UCSD-AML1 (cell line): ENCODE data around the gene NOTO.
"Not testable (repeated sequence)": the region's sequence is repeated elsewhere in the genome, so short reads cannot be mapped to it uniquely, and the experiment has no call there.

Experiments
- DNase-seq: peaks from one replicate; lab custom pipeline; 2025; ENCODE audit not compliant: unreplicated experiment; lab: John Stamatoyannopoulos, UW

The NOTO gene

DNA sequence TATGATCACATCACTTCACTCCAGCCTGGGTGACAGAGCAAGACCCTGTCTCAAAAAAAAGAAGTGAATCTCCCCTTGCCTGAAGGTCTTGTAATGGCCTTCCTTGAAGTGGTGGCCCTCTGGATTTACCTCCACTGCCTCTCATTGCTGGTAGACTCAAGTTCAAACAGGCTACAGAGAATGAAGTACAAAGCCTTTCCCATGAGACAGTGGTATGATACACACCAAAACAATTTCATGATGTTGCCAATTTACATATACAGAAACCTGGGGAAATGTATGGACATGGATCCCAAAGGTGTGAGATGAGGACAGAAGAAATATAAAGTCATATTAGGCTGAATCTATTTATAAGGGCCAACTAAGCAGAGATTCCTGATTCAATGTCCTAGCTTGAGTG, 4.8 kb upstream of the NOTO start:
- DNase-seq, result no peak

DNA sequence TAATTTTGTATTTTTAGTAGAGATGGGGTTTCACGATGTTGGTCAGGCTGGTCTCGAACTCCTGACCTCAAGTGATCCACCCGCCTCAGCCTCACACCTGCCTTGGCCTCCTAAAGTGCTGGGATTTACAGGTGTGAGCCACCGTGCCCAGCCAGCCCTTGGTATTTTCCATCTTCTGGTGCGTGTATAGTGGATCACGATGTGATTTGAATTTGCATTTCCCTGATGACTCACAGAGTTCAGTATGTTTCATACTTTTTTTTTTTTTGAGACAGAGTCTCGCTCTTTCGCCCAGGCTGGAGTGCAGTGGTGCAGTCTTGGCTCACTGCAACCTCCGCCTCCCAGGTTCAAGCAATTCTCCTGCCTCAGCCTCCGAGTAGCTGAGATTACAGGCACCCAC, 2.1 kb upstream of the NOTO start:
- DNase-seq, result not testable (repeated sequence)

DNA sequence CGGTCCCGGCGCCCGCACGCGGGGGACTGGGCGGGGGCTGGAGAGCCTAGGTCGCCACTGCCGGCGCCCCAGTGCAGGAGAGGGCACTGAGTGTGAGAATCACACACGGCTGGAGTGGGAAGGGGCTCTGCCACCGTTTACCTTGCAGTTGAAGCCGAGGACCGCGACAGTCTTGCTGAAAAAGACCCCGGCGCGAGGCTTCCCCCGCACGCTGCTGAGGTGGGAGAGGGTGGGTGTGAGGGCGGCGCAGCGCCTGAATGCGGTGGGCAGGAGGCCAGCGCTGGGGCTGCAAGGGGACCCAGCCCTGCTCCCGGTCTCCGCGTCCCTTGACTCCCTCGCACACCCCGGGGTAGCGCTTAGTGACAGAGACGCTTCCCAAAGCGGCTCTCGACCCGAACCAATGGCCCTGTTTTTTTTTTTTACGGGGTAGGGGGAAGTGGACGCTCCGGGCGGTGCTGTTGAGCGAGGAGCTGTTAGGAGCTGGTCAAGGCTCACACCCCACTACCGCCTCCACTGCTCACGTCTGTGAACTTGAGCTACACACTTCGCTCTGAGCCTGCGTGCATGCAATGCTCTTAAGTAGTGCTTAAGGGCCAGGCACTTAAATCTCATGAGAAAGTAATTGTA, 794 bp downstream of the NOTO start:
- no peak for DNase-seq

DNA sequence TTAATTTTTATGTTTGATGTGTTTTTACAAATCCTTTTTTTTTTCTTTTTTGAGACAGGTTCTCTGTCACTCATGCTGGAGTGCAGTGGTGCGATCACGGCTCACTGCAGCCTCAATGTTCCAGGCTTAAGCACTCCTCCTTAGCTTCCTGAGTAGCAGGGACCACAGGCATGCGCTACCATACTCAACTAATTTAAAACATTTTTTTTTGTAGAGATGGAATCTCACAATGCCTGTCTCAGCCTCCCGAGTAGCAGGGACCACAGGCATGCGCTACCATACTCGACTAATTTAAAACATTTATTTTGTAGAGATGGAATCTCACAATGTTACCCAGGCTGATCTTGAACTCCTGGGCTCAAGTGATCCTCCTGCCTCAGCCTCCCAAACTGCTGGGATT, 3.2 kb downstream of the NOTO start:
- no peak for DNase-seq

DNA sequence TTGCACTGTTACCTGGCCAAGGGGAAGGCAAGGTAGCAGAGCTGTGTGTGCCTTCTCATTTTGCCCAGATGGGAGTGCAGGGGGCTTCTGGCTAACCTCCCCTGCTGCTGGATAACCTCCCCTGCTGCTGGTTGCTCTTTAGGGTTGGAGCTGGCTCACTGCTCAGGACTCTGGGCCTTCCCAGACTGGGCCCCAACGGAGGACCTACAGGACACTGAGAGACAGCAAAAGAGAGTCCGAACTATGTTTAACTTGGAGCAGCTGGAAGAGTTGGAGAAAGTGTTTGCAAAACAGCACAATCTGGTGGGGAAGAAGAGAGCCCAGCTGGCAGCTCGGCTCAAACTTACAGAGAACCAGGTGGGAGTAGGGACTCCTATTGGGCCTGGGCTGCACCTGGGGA, 5.9 kb downstream of the NOTO start:
- DNase-seq, result no peak

DNA sequence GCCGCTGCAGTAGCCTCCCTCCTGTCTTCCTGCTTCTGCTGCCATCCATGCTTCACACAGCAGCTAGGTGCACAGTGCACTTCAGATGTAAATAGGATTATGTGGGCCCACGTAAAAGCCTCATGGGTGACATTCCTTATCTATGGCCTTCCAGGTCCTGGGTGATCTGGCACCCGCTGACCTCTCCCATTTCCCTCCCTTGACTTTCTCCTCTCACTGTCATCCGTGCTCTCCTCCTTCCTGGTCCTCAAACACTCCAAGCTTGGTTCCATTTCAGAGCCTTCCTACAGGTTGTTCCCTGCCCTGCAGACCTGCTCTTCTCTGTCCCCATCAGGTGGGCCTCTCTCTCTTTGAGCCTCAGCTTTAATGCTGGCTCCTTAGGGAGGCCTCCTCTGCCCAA, 7.6 kb downstream of the NOTO start:
- no peak for DNase-seq

DNA sequence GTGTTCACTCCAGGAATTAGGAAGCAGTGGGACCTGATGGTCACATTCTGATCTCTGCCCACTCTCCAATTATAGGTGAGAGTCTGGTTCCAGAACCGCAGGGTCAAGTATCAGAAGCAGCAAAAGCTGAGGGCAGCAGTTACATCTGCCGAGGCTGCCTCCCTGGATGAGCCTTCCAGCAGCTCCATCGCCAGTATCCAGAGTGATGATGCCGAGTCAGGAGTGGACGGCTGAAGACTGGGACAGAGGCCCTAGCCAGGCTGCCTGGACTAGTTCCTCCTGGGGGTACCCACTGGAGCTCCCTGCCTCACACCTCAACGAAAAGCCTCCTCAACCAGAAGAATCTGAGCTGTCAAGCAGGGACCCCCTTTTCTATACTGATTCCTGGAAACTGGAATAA, 8.3 kb downstream of the NOTO start:
- DNase-seq, result no peak

DNA sequence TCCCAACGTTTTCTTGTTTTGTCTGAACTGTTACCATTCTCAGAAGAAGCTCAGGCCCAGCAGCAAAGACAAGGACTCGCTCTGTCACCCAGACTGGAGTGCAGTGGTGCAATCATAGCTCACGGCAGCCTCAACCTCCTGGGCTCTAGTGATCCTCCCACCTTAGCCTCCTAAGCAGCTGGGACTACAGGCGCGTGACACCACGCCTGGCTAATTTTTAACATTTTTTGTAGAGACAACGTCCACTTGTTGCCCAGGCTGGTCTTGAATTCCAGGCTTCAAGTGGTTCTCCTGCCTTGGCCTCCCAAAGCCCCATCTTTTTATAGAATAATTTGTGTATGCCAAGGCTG, 9.7 kb downstream of the NOTO start:
- DNase-seq, result no peak

DNA sequence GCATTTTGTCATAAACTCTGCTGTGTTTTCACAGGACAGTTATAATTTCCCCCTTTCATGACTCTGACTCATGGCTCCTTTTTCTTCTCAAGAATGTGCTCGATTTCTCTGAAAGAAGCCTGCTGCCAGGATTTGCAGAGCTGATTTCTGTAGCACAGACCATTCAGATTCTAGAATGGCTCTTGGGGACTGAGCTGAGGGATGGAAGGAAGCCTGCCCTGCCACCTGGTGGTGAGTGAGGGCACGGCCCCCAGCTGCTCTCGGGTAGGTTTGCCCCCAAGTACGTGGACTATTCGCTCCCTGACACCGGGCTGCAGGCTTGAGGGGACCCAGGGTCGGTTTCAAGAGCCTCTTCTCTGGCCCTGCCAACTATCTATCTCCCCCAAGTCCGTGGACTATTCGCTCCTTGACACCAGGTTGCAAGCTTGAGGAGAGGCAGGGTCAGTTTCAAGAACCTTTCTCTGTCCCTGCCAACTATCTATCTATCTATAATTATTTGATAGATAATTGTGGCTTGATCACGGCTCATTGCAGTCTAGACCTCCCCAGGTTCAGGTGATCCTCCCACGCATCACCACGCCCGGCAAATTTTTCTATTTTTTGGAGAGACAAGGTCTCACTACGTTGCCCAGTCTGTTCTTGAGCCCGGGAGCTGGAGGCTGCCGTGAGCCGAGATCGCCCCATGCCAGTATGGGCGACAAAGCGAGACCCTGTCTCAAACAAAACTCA, 10.2 kb downstream of the NOTO start:
- DNase-seq, result peak; percentile 76

DNA sequence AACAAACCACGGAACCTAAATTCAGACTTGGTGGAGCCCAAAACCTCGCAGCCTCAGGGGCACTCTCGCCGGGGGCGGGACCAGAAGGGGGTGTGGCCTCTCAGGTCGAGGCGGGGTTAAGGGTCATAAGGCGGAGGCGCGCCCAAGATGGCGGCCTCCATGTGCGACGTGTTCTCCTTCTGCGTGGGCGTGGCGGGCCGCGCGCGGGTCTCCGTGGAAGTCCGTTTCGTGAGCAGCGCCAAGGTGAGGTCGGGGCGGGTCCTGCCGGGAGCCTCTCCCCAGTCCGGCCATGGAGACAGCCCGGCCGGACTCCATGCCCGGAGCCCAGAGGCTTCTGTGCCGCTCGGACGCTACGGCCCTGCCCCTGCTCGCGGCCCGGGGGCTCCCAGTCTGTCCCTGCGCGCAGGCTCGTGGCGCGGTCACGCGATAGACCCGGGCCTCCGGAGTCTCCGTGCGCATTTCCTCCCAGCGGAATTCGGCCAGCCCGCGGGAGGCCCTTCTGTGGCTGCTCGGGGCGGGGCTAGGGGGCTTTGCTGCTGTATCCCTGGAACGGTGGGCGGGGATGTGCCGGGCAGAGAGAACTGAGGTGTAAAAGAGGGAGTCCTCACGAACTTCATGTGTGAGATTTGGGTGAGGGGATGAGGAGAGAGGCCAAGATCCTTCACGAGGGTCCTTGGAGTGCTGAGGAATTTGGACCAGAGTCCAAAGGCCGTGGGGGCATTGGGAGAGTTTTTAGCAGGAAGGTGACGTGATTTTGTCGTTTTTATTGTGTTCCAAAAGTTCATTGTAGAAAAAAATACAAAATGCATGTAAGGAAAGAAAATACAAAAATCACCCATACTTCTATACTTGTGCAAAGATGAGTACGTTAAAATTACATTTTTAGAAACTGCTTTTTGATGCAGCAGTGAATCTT, 12.0 kb downstream of the NOTO start, which contains the start of gene SMYD5:
Gene SMYD5, plus strand, starts transcription at position 126 of the 916 bp plus-strand sequence. Its CDS starts 22 bp downstream, at position 148.
- DNase-seq, result peak; percentile 92

DNA sequence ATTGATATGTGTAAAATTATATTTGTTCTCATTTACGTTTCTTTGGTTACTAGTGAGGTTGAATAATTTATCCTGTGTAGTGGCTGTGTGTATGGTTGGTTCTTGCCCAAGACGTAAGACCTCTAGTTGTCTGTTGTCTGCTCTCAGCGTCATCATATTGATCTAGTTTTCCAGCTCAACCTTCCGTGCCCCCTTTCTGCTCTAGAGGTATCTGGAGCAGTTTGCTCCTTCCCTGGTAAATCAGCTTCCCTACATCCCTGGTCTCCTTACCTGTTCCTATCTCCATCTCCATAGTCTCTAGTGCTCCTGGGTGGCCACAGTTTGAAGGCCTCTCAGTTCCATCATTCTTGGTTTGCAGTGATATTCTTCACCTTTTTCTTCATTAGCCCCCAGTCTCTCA, 12.9 kb downstream of the NOTO start:
- no peak for DNase-seq

DNA sequence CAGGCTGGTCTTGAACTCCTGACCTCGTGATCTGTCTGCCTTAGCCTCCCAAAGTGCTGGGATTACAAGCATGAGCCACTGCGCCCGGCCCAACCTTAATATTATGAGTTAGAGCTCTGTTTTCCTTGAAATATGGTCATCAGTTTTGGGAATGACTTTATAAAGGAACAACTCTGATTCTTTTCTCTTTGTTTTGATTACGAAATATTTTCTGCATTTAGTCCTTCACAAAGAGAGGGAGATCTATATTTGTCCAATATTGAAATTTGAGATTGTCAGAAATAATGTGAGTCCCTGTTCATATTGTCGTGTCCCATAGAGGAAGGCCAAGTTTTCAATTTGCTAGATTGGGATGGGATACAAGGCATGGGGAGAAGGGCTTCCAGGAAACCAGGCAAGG, 14.8 kb downstream of the NOTO start:
- no peak for DNase-seq

DNA sequence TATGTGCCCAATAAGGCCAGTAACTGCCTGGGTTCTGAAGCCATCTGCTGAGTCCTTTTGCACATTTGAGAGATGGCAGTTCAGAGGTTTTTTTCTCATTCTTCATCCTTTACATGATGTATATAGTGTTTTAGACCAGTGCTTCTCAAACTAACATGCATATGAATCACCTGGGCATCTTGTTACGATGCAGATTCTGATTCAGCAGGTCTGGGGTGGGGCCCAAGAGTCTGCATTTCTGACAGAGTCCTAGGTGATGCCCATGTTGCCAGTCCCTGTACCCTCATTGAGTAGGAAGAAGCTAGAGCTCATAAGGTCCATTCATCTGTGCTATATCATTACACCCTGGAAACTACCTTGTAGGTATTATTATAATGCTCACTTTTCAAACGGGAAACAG, 15.5 kb downstream of the NOTO start:
- DNase-seq, result no peak

DNA sequence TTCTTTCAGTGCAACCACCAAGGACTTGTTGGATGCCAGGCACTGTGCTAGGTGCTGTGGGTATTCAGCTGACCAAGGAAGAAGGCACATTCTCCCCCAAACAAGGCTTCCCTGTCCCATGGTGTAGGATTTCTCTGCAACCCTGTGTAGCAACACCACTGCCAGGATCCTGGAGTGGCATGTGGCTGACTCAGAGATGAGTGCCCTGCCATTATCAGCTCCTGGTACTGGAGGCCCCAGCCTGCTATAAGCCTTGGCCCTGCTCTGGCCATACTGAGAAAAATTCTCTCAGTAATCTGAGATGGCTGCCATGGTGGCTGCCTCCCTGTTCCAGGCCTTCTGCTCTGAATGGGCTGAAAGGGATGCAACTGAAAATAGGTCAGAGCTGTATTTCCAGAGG, 15.9 kb downstream of the NOTO start:
- no peak for DNase-seq

DNA sequence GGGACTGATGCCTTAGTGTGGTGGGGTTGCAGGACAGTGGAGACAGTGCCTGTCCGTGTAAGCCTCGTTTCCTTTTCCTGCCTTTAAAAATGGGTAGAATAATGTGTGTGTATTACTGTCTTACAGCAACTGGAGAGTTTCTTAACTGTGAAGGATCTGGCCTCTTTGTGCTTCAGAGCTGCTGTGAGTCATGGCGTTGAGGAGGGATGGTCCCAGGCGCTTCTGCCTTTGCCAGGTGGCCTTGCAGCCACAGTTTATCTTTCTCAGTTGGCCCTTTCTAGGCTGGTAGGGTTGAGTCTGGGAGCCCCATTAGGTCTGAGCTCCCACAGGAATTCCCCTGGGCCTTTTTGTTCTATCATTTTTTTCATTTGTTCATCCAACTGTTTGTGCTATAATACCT, 21.4 kb downstream of the NOTO start:
- DNase-seq, result no peak

DNA sequence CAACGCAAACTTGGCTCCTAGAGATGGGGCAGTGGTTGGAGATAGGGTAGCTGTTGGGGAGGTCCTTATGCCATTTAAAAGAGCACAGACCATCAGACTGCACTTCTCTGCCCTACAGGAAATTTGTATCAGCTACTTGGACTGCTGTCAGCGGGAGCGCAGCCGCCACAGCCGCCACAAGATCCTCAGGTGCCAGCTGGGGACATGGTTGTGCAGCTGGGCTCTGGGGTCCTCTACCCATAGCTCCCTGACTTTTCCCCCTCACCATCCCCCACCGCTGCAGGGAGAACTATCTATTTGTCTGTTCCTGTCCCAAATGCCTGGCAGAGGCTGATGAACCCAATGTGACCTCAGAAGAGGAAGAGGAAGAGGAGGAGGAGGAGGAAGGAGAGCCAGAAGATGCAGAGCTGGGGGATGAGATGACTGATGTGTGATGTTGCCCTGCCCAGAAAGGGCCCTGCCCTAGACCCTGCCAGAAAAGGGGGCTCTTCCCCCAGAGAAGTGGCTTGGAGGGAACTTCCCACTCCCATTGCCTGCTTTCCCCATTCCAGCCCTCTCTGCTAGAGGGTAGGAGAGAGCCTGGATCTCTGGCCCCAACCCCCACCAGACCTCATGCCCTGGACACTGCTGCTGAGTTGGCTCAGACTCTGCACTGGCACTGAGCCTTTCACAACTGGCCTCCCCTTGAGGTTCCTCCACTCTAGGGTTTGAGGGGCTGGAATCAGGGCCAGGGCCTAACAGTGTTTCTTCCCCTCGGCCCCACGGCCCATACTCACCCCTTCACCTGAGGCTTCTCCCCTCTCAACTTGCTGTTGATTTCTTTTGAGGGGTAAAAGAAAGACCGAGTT, 23.4 kb downstream of the NOTO start:
- peak; percentile 53 for DNase-seq

DNA sequence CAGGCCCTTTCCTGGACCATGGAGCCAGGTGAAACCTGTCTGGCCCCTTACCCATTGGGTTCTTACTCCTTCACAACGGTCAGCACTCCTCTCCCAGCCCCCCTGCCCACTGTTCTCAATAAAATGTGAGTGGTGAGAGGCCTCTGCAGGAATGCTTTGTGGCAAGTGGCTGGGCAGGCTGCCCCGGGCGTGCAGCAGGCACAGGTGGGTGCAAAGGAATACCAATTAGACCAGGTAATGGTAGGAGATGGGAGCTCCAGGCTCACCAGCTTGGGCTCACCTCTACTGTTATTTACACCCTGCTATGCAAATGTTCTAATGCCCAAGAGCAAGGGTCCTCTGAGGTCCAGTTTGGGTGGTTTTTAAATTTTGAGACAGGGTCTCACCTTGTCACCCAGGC, 24.7 kb downstream of the NOTO start:
- DNase-seq, result no peak

DNA sequence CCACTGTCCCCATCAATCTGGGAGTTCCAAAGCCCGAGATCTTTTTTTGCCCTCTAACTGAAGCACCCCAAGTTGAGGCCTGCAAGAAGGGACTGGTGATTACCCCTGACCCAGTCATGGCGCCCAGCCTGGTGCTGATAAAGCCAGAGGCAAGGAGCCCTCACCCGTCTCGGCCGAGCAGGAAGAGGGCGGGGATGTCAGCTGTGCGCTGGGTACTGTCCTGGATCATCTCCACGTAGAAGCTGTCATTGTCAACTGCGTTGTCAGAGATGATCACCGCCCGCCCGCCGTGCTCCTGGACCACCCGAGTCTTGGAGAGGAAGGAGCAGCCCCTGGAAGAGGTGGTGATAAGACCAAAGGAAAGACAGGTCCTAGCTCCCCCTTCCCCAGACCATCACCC, 26.3 kb downstream of the NOTO start:
- no peak for DNase-seq

DNA sequence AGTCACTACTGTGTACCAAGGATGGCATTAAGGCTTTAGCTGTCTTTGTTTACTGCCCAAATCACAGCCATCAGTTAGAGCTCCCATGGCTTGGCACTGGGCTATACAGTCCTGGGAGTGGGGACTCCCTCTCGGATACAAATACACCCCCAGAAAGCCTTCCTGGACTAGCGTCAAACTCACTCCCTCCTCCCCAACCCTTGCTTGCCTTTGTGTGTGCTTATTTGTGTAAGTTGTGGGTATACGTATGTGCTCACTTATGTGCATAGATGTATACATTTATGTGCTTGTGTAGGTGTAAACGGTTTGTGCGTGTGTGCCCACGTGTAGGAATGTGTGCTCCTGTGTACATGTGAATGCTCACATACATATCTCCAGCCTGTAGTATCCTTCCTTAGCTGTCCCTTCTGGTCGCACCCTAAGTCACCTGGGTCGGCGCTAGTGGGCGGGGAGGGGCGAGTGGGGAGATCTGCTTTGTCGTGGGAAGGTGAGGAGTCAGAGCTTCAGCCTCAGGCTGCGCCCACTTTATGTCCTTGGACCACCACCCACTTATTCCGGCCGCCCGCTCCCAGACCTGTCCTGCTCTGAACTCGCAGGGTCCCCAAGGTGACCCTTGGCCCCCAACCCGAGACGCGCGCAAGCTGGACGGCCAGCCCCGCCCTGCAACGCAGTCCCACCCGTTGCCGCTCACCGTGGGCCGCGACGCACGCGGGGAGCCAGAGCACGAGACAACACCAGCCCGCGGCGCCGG, 30.2 kb downstream of the NOTO start:
- peak; percentile 51 for DNase-seq
